HG03575 (cell line): ENCODE data around the gene PRSS27.

Source experiments
- ATAC-seq: cut with Tn5 transposase; IDR thresholded peaks from one replicate; pipeline ENCODE4 v1.9.1; 2021; ENCODE audit not compliant: unreplicated experiment, insufficient number of reproducible peaks, low FRiP score; ENCODE audit errors: extremely low read depth

The PRSS27 gene

DNA sequence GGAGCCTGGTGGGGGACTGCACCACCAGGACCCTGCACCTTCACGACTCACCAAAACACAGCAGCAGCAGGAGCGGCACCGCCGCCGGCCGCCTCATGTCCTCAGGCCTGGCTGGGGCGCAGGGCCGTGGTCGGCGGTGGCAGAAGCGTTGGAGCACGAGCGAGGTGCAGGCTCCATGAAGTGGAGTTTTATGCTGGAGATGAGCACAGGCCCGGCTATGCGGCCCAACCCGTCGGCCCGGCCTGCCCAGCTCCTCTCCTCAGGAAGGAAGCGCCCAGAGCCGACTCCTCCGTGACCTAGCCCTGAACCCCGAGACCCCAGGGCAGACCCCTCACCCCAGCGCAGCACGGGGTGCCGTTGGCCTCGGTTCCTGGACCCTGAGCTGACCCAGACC is at the start of gene PRSS27:
Gene PRSS27 (minus strand): TSS at position 161 of the 394 bp plus-strand sequence. CDS start 64 bp downstream, at position 97.
- no peak for ATAC-seq

DNA sequence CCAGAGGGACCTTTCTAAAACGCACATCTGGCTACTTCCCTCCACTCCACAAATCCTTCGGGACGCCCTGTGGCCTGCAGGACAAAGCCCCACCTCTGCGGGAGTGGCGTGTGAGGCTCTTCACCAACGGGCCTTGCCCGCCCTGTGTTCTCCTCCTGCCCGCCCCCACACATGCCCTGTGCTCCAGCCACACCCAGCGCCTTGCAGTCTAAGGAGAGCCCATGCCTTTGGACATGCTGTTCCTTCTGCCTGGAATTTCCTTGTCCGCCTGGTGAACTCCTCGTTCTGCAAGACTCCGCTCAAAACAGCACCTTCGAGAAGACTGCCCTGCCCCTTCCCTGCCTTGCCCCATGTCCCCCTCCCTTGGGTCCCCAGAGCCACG is 49.6 kb upstream of the PRSS27 start:
- ATAC-seq, result no peak

DNA sequence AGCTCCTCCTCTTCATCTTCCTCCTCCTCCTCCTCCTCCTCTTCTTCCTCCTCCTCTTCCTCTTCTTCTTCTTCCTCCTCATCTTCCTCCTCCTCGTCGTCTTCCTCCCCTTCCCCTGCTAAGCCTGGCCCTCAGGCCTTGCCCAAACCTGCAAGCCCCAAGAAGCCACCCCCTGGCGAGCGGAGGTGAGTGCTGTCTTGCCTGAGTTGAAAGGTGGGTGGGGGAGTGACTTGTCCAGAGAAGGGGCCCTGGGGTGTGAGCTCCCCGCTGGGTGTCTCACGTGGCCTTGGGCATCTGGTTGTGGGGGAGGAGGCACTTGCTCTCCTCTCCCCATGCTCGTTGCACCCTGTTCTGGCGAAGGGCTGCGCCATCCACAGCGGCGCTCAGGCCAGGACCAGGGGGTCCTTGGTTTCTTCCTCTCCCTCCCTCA is 49.1 kb upstream of the PRSS27 start:
- no peak for ATAC-seq

DNA sequence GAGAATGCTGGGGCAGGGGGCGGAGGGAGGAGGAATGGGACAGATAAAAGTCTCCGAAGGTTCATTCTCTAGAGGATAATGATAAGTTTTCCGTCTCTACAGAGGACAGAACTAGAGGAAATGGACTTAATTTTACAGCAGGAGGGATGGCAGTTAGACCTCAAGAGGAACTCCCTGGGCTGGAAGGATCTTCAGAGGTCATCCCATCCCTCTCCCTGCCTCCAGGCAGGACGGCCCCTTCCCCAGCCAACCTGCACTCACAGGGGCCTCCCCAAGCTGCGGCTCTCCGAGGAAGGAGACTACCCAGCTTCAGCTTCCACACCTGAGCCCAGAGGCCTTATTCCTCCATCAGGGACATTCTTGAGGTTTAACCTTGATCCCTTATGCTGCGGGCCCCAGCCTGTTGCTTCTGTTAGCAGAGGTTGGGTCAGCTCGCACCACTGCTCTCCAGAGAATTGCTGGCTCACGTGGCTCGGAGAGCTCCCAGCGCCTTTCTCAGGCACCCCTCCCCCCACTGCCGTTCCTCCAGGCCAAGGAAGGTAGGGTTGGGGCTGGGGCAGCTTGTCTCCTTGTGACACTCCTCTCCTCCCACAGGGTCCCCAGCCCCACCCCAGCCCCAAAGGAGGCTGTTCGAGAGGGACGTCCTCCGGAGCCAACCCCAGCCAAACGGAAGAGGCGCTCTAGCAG is 48.5 kb upstream of the PRSS27 start:
- ATAC-seq, result no peak

DNA sequence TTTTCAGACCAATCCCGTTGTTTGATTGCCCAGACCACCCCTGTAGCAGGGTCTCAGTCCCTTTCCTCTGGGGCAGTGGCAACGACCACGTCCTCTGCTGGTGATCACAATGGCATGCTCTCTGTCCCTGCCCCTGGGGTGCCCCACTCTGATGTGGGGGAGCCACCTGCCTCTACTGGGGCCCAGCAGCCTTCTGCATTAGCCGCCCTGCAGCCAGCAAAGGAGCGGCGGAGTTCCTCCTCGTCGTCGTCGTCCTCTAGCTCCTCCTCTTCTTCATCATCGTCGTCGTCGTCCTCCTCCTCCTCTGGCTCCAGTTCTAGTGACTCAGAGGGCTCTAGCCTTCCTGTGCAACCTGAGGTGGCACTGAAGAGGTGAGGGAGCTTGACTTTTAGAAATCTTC is 47.9 kb upstream of the PRSS27 start:
- ATAC-seq, result no peak

DNA sequence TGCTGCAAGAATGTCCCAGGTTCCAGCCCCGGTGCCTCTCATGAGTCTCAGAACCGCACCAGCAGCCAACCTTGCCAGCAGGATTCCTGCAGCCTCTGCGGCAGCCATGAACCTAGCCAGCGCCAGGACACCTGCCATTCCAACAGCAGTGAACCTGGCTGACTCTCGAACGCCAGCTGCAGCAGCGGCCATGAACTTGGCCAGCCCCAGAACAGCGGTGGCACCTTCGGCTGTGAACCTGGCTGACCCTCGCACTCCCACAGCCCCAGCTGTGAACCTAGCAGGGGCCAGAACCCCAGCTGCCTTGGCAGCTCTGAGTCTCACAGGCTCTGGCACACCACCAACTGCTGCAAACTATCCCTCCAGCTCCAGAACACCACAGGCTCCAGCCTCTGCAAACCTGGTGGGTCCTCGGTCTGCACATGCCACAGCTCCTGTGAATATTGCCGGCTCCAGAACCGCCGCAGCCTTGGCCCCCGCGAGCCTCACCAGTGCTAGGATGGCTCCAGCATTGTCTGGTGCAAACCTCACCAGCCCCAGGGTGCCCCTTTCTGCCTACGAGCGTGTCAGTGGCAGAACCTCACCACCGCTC is 47.2 kb upstream of the PRSS27 start:
- no peak for ATAC-seq

DNA sequence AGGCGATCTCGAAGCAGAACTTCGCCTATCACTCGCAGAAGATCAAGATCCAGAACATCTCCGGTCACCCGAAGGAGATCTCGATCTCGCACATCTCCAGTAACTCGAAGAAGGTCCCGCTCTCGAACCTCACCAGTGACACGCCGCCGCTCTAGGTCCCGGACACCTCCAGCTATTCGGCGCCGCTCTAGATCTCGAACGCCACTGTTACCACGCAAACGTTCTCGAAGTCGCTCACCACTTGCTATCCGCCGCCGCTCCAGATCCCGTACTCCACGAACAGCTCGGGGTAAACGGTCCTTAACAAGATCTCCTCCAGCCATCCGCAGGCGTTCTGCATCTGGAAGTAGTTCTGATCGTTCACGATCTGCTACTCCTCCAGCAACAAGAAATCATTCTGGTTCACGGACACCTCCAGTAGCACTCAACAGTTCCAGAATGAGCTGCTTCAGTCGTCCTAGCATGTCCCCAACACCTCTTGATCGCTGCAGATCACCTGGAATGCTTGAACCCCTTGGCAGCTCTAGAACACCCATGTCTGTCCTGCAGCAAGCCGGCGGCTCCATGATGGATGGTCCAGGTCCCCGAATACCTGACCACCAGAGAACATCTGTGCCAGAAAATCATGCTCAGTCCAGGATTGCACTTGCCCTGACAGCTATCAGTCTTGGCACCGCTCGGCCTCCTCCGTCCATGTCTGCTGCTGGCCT is 46.6 kb upstream of the PRSS27 start:
- ATAC-seq, result no peak

DNA sequence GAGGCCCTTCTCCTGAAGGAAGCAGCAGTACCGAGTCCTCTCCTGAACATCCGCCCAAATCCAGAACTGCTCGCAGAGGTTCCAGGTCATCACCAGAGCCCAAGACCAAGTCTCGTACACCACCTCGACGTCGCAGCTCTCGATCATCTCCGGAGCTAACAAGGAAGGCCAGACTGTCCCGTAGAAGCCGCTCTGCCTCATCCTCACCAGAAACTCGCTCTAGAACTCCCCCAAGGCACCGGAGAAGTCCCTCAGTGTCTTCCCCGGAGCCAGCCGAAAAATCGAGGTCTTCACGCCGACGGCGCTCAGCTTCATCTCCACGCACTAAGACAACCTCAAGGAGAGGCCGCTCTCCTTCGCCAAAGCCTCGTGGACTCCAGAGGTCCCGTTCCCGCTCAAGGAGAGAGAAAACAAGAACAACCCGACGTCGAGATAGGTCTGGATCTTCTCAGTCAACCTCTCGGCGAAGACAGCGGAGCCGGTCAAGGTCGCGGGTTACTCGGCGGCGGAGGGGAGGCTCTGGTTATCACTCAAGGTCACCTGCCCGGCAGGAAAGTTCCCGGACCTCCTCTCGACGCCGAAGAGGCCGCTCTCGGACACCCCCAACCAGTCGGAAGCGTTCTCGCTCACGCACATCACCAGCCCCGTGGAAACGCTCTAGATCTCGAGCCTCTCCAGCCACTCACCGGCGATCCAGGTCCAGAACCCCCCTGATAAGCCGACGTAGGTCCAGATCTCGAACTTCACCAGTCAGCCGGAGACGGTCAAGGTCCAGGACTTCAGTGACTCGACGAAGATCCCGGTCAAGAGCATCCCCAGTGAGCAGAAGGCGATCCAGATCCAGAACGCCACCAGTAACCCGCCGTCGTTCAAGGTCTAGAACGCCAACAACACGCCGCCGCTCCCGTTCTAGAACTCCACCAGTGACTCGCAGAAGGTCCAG is 45.7 kb upstream of the PRSS27 start:
- no peak for ATAC-seq

DNA sequence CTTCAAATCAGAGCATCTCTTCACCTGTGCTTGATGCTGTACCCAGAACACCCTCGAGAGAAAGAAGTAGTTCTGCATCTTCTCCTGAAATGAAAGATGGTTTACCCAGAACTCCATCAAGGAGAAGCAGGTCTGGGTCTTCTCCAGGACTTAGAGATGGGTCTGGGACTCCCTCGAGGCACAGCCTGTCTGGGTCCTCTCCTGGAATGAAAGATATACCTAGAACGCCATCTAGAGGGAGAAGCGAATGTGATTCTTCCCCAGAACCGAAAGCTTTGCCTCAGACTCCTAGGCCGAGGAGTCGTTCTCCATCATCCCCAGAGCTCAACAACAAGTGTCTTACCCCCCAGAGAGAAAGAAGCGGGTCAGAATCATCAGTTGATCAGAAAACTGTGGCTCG is 44.7 kb upstream of the PRSS27 start:
- ATAC-seq, result no peak

DNA sequence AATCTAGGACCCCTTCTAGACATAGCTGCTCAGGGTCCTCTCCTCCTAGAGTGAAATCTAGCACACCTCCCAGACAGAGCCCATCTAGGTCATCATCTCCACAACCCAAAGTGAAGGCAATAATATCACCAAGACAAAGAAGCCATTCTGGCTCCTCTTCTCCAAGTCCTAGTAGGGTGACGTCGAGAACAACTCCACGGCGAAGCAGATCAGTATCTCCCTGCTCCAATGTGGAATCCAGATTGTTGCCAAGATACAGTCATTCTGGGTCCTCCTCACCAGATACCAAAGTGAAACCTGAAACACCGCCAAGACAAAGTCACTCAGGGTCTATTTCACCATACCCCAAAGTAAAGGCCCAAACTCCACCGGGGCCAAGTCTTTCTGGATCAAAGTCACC is 43.1 kb upstream of the PRSS27 start:
- no peak for ATAC-seq

DNA sequence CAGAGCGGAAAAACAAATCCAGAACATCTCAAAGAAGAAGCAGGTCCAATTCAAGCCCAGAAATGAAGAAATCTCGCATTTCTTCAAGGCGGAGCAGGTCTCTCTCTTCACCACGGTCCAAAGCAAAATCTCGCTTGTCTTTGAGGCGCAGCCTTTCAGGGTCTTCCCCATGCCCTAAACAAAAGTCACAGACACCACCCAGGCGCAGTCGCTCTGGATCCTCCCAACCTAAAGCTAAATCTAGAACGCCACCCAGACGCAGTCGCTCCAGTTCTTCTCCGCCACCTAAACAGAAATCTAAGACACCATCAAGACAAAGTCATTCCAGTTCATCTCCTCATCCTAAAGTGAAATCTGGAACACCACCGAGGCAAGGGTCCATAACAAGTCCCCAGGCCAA is 42.7 kb upstream of the PRSS27 start:
- no peak for ATAC-seq

DNA sequence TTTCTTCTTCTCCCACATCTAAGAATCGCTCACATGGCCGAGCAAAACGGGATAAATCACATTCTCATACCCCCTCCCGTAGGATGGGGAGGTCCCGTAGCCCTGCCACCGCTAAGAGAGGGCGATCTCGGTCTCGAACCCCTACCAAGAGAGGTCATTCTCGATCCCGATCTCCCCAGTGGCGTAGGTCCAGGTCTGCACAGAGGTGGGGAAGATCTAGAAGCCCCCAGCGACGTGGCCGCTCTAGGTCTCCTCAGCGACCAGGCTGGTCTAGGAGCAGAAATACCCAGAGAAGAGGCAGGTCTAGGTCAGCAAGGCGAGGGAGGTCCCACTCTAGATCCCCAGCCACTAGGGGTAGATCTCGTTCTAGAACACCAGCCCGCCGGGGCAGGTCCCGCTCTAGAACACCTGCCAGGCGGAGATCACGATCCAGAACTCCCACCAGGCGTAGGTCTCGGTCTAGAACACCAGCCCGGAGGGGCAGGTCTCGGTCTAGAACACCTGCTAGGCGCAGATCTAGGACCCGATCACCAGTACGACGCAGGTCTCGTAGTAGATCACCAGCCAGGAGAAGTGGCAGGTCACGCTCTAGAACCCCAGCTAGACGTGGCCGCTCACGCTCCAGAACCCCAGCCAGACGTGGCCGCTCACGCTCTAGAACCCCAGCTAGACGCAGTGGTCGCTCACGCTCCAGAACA is 42.0 kb upstream of the PRSS27 start:
- ATAC-seq, result no peak

DNA sequence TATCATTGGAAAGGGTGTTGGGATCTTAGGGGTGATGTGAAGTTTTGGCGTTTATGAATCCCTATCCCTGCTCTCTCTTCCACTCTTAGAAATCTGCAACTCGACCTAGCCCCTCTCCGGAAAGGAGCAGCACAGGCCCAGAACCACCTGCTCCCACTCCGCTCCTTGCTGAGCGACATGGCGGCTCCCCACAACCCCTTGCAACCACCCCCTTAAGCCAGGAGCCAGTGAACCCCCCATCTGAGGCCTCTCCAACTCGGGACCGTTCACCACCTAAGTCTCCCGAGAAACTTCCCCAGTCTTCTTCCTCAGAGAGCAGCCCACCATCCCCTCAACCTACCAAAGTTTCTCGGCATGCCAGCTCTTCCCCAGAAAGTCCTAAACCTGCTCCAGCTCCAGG is 41.4 kb upstream of the PRSS27 start:
- ATAC-seq, result no peak

DNA sequence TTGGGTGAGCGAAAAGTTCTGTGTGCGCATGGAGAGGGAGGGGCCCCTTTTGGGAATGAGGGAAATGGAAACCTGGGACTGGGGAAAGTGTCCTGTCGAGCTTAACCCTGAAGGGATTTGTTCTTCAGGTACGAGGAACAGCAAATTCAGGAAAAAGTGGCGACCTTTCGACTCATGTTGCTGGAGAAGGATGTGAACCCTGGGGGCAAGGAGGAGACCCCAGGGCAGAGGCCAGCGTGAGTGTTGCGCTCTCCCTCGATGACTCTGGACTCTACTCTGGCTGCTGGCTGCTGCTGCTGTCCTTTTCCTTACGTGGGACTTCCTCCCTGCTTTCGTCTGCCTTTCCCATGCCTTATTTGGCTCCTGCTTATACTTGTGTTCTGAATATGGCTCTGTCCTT is 37.3 kb upstream of the PRSS27 start:
- ATAC-seq, result no peak

DNA sequence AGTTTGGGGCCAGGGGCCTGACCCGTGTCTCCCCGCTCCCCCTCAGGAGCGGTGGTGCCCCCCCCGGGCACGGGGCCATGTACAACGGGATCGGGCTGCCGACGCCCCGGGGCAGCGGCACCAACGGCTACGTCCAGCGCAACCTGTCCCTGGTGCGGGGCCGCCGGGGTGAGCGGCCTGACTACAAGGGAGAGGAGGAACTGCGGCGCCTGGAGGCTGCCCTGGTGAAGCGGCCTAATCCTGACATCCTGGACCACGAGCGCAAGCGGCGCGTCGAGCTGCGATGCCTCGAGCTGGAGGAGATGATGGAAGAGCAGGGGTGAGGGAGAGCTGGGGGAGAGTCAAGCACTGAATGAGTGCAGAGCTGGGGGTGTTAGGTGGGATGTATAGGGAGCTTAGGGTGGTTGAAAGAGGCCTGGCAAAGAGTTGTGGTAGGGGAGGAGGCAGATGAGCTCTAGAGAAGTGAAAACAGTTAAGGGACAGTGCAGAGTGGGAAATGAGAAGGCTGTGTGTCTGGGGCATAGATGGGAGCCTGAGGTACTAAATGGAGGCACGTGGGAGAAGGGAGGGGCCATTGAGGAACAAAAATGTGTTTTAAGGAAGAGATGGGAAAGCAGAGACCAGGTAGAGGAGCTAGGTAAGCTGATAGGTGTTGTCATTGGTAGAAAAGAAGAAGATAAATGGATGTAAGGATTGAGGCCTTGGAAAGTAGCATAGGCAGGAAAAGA is 36.4 kb upstream of the PRSS27 start:
- ATAC-seq, result no peak

DNA sequence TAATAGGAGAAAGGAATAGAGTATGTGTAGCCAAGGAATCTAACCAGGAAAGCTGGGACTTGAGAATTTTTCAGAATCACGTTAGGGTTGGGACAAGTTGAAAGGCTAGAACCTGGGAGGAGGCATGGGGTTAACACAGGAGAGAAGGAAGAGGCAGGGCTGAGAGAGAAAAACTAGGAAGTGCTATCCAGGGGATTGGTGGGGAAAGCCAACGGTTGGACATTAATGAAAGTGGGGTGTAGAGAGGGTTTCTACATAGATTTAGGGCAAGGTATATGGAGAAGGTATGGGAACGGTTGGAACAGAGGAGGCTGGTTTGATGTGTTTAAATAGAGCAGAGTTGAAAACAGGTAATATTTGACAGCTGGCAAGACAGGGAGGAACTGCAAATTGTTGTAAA is 35.1 kb upstream of the PRSS27 start:
- ATAC-seq, result no peak

DNA sequence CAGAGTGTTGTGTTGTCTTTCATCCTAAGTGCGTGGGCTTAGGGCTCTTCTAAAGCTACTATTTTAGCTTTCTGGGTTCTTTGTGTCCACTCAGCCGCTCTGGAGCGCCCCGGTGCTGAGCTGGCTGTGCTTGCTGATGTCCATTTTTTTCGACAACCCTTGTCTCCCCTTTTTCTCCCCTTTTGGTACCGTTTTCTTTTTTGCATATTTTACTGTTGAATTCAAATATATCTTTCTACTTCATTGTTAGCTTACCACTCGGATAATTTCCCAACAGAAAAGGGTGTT is 33.7 kb upstream of the PRSS27 start:
- ATAC-seq, result no peak
